HCT116 (cell line): ENCODE data around the gene ANKRD23.

Source experiments
- CTCF ChIP-seq, 3 experiments: fragments of 200-600 bp in 1 of 3; sonication (generic) in 1 of 3; IDR thresholded peaks in 2 of 3; conservative IDR thresholded peaks in 1 of 3; 2 replicates each; pipeline ENCODE4 v1.5.1; 2012 to 2017; ENCODE audit warnings: low read depth in 2 of 3, low read length in 2 of 3, antibody characterized with exemption in 1 of 3, borderline replicate concordance in 1 of 3, control low read depth in 1 of 3, mild to moderate bottlenecking in 1 of 3, mixed read lengths in 1 of 3, mixed run types in 1 of 3, moderate library complexity in 1 of 3; ENCODE audit not compliant: insufficient read depth in 1 of 3
- ELF1 ChIP-seq: IDR thresholded peaks from 2 replicates; pipeline ENCODE4 v1.6.1; 2012; ENCODE audit warnings: low read depth, borderline replicate concordance
- EZH2 ChIP-seq: fragments of 200-600 bp; sonication (generic); IDR thresholded peaks from 2 replicates; pipeline ENCODE4 v1.6.1; 2017; ENCODE audit warnings: antibody characterized with exemption, mixed run types
- EZH2phosphoT487 ChIP-seq: fragments of 200-600 bp; IDR thresholded peaks from 2 replicates; pipeline ENCODE4 v1.6.1; 2018; ENCODE audit warnings: antibody characterized with exemption, borderline replicate concordance
- POLR2A ChIP-seq: IDR thresholded peaks from 2 replicates; pipeline ENCODE4 v1.7.0; 2011; ENCODE audit warnings: borderline replicate concordance; ENCODE audit not compliant: insufficient read depth, insufficient read length; ENCODE audit errors: extremely low read depth

- TF ChIP-seq EZH2phosphoT487 = no peak
- TF ChIP-seq ELF1 = no peak
- no peak for TF ChIP-seq POLR2A
- no peak for TF ChIP-seq CTCF (IDR thresholded peaks at IDR 0.05 in 2 of 3, conservative IDR thresholded peaks at IDR 0.05 in 1 of 3; ENCODE audit: borderline replicate concordance in 1 of 3, insufficient read depth in 1 of 3, low read depth in 2 of 3, low read length in 2 of 3)
- no peak for TF ChIP-seq EZH2
Observed at GRCh38 chr2:96830044-96830562, 13.7 kb downstream of the ANKRD23 start.
